SK-N-SH treated with all-trans-retinoic acid at 6 μM for 48 hours (cell line): ENCODE measurements around the gene MYOM3.

Experiments
- ATAC-seq: fragments of 200-7000 bp; cut with Tn5 transposase; 3 replicates; pipeline ENCODE4 v1.9.1; 2020; ENCODE audit warnings: mild to moderate bottlenecking, moderate library complexity
- ARNTL ChIP-seq: fragments of 450-650 bp; formaldehyde crosslinking; IDR thresholded peaks from 2 replicates; pipeline ENCODE4 v1.5.0; 2020; ENCODE audit warnings: low read depth, mild to moderate bottlenecking, moderate library complexity, borderline replicate concordance
- BACH2 ChIP-seq: fragments of 250-450 bp; sonication (Bioruptor Pico); IDR thresholded peaks from 2 replicates; pipeline ENCODE4 v1.9.0; 2021; ENCODE audit warnings: mild to moderate bottlenecking, borderline replicate concordance
- CREB5 ChIP-seq: fragments of 250-450 bp; sonication (Bioruptor Pico); IDR thresholded peaks from 2 replicates; pipeline ENCODE4 v1.5.1; 2020; ENCODE audit warnings: low read depth, mild to moderate bottlenecking, moderate library complexity
- CSDC2 ChIP-seq: fragments of 250-450 bp; sonication (Bioruptor Pico); IDR thresholded peaks from 2 replicates; pipeline ENCODE4 v1.5.0; 2020; ENCODE audit warnings: mild to moderate bottlenecking, moderate library complexity
- CSRNP3 ChIP-seq: fragments of 250-450 bp; sonication (Bioruptor Pico); IDR thresholded peaks from 2 replicates; pipeline ENCODE4 v1.5.1; 2021; ENCODE audit warnings: mild to moderate bottlenecking, moderate library complexity
- ESRRG ChIP-seq: fragments of 250-450 bp; sonication (Bioruptor Pico); IDR thresholded peaks from 2 replicates; pipeline ENCODE4 v1.6.1; 2021; ENCODE audit warnings: mild to moderate bottlenecking
- OSR1 ChIP-seq: fragments of 250-450 bp; sonication (Bioruptor Pico); IDR thresholded peaks from 2 replicates; pipeline ENCODE4 v1.8.0; 2022; ENCODE audit warnings: moderate library complexity, mild to moderate bottlenecking, inconsistent platforms
- PATZ1 ChIP-seq: fragments of 250-450 bp; sonication (Bioruptor Pico); IDR thresholded peaks from 2 replicates; pipeline ENCODE4 v1.8.0; 2020; ENCODE audit warnings: mild to moderate bottlenecking, moderate library complexity, borderline replicate concordance
- POU6F1 ChIP-seq: fragments of 250-450 bp; sonication (Bioruptor Pico); IDR thresholded peaks from 2 replicates; pipeline ENCODE4 v1.8.0; 2021; ENCODE audit warnings: low read depth, mild to moderate bottlenecking, moderate library complexity, borderline replicate concordance
- PPARA ChIP-seq: fragments of 250-450 bp; sonication (Bioruptor Pico); IDR thresholded peaks from 2 replicates; pipeline ENCODE4 v1.5.0; 2020; ENCODE audit warnings: mild to moderate bottlenecking, borderline replicate concordance
- RARB ChIP-seq: fragments of 250-450 bp; sonication (Bioruptor Pico); IDR thresholded peaks from 2 replicates; pipeline ENCODE4 v1.8.0; 2021; ENCODE audit warnings: mild to moderate bottlenecking, moderate library complexity
- SNAI2 ChIP-seq: fragments of 250-450 bp; sonication (Bioruptor Pico); IDR thresholded peaks from 2 replicates; pipeline ENCODE4 v1.5.0; 2020; ENCODE audit warnings: mild to moderate bottlenecking, moderate library complexity
- TCF4 ChIP-seq: fragments of 250-450 bp; sonication (Bioruptor Pico); IDR thresholded peaks from 2 replicates; pipeline ENCODE4 v1.8.0; 2021; ENCODE audit warnings: mild to moderate bottlenecking, moderate library complexity, borderline replicate concordance
- TOX ChIP-seq: fragments of 250-450 bp; sonication (Bioruptor Pico); IDR thresholded peaks from 2 replicates; pipeline ENCODE4 v1.8.0; 2021; ENCODE audit warnings: mild to moderate bottlenecking, moderate library complexity, borderline replicate concordance
- TSHZ2 ChIP-seq: fragments of 250-450 bp; sonication (Bioruptor Pico); IDR thresholded peaks from 2 replicates; pipeline ENCODE4 v1.5.0; 2020; ENCODE audit warnings: mild to moderate bottlenecking, moderate library complexity
- ZC3H10 ChIP-seq: fragments of 250-450 bp; sonication (Bioruptor Pico); IDR thresholded peaks from 2 replicates; pipeline ENCODE4 v1.5.1; 2021; ENCODE audit warnings: mild to moderate bottlenecking, moderate library complexity
- ZFP3 ChIP-seq: fragments of 250-450 bp; sonication (Bioruptor Pico); IDR thresholded peaks from 2 replicates; pipeline ENCODE4 v1.5.0; 2020; ENCODE audit warnings: mild to moderate bottlenecking, moderate library complexity
- ZFP30 ChIP-seq: fragments of 450-650 bp; formaldehyde crosslinking; IDR thresholded peaks from 2 replicates; pipeline ENCODE4 v1.5.0; 2022; ENCODE audit warnings: mild to moderate bottlenecking, moderate library complexity
- ZNF565 ChIP-seq: fragments of 450-650 bp; formaldehyde crosslinking; conservative IDR thresholded peaks from 2 replicates; pipeline ENCODE4 v1.5.0; 2020; ENCODE audit warnings: low read depth, mild to moderate bottlenecking, moderate library complexity
- ZNF70 ChIP-seq: fragments of 450-650 bp; formaldehyde crosslinking; IDR thresholded peaks from 2 replicates; pipeline ENCODE4 v1.5.0; 2020; ENCODE audit warnings: mild to moderate bottlenecking, moderate library complexity
- ZNF8 ChIP-seq: fragments of 450-650 bp; formaldehyde crosslinking; IDR thresholded peaks from 2 replicates; pipeline ENCODE4 v1.5.0; 2020; ENCODE audit warnings: mild to moderate bottlenecking, moderate library complexity

MYOM3 gene

GRCh38 chr1:24085007-24085406 lies 26.9 kb downstream of the MYOM3 start:
- TF ChIP-seq ARNTL (CRISPR knock-in tag) = no peak
- TF ChIP-seq OSR1 = no peak
- TF ChIP-seq CSDC2 (CRISPR knock-in tag) = no peak
- no peak for TF ChIP-seq TCF4 (CRISPR knock-in tag)
- TF ChIP-seq ZNF70 = no peak
- no peak for TF ChIP-seq TSHZ2 (CRISPR knock-in tag)
- no peak for TF ChIP-seq CSRNP3 (CRISPR knock-in tag)
- no peak for TF ChIP-seq RARB (CRISPR knock-in tag)
- no peak for TF ChIP-seq ESRRG (CRISPR knock-in tag)
- TF ChIP-seq POU6F1 (CRISPR knock-in tag) = no peak
- TF ChIP-seq TOX = no peak
- no peak for TF ChIP-seq ZNF565 (CRISPR knock-in tag)
- TF ChIP-seq PATZ1 (CRISPR knock-in tag) = no peak

GRCh38 chr1:24084050-24084449 lies 27.9 kb downstream of the MYOM3 start:
- no peak for ATAC-seq

More at GRCh38 chr1:24085007-24085406, 26.9 kb downstream of the MYOM3 start:
- ATAC-seq = no peak

More at GRCh38 chr1:24084050-24084449, 27.9 kb downstream of the MYOM3 start:
- no peak for TF ChIP-seq ZNF565 (CRISPR knock-in tag)
- no peak for TF ChIP-seq ZFP30 (CRISPR knock-in tag)
- TF ChIP-seq SNAI2 (CRISPR knock-in tag) = no peak
- no peak for TF ChIP-seq ZNF8 (CRISPR knock-in tag)
- TF ChIP-seq TOX = no peak
- no peak for TF ChIP-seq ZFP3
- no peak for TF ChIP-seq CSRNP3 (CRISPR knock-in tag)
- no peak for TF ChIP-seq PPARA (CRISPR knock-in tag)
- no peak for TF ChIP-seq BACH2
- no peak for TF ChIP-seq ZNF70
- TF ChIP-seq CSDC2 (CRISPR knock-in tag) = no peak
- TF ChIP-seq TSHZ2 (CRISPR knock-in tag) = no peak
- no peak for TF ChIP-seq PATZ1 (CRISPR knock-in tag)
- no peak for TF ChIP-seq CREB5 (CRISPR knock-in tag)
- no peak for TF ChIP-seq OSR1
- no peak for TF ChIP-seq ARNTL (CRISPR knock-in tag)
- TF ChIP-seq ZC3H10 (CRISPR knock-in tag) = no peak
- TF ChIP-seq, all 23 proteins: peak for 0
